SK-N-SH treated with all-trans-retinoic acid at 6 μM for 48 hours (cell line): ENCODE measurements around the gene SLC6A14.

Source experiments
- ARNTL ChIP-seq: fragments of 450-650 bp; formaldehyde crosslinking; IDR thresholded peaks from 2 replicates; pipeline ENCODE4 v1.5.0; 2020; ENCODE audit warnings: low read depth, mild to moderate bottlenecking, moderate library complexity, borderline replicate concordance
- BACH2 ChIP-seq: fragments of 250-450 bp; sonication (Bioruptor Pico); IDR thresholded peaks from 2 replicates; pipeline ENCODE4 v1.9.0; 2021; ENCODE audit warnings: mild to moderate bottlenecking, borderline replicate concordance
- CSDC2 ChIP-seq: fragments of 250-450 bp; sonication (Bioruptor Pico); IDR thresholded peaks from 2 replicates; pipeline ENCODE4 v1.5.0; 2020; ENCODE audit warnings: mild to moderate bottlenecking, moderate library complexity
- ESRRG ChIP-seq: fragments of 250-450 bp; sonication (Bioruptor Pico); IDR thresholded peaks from 2 replicates; pipeline ENCODE4 v1.6.1; 2021; ENCODE audit warnings: mild to moderate bottlenecking
- OSR1 ChIP-seq: fragments of 250-450 bp; sonication (Bioruptor Pico); IDR thresholded peaks from 2 replicates; pipeline ENCODE4 v1.8.0; 2022; ENCODE audit warnings: moderate library complexity, mild to moderate bottlenecking, inconsistent platforms
- PPARA ChIP-seq: fragments of 250-450 bp; sonication (Bioruptor Pico); IDR thresholded peaks from 2 replicates; pipeline ENCODE4 v1.5.0; 2020; ENCODE audit warnings: mild to moderate bottlenecking, borderline replicate concordance
- RARB ChIP-seq: fragments of 250-450 bp; sonication (Bioruptor Pico); IDR thresholded peaks from 2 replicates; pipeline ENCODE4 v1.8.0; 2021; ENCODE audit warnings: mild to moderate bottlenecking, moderate library complexity
- TOX ChIP-seq: fragments of 250-450 bp; sonication (Bioruptor Pico); IDR thresholded peaks from 2 replicates; pipeline ENCODE4 v1.8.0; 2021; ENCODE audit warnings: mild to moderate bottlenecking, moderate library complexity, borderline replicate concordance
- ZC3H10 ChIP-seq: fragments of 250-450 bp; sonication (Bioruptor Pico); IDR thresholded peaks from 2 replicates; pipeline ENCODE4 v1.5.1; 2021; ENCODE audit warnings: mild to moderate bottlenecking, moderate library complexity
- ZFP3 ChIP-seq: fragments of 250-450 bp; sonication (Bioruptor Pico); IDR thresholded peaks from 2 replicates; pipeline ENCODE4 v1.5.0; 2020; ENCODE audit warnings: mild to moderate bottlenecking, moderate library complexity
- TF ChIP-seq, protein P1 (sequence below): fragments of 250-450 bp; sonication (Bioruptor Pico); IDR thresholded peaks from 2 replicates; pipeline ENCODE4 v1.8.0; 2021; ENCODE audit warnings: low read depth, mild to moderate bottlenecking, moderate library complexity, borderline replicate concordance
- TF ChIP-seq, protein P2 (sequence below): fragments of 250-450 bp; sonication (Bioruptor Pico); IDR thresholded peaks from 2 replicates; pipeline ENCODE4 v1.8.0; 2020; ENCODE audit warnings: mild to moderate bottlenecking, moderate library complexity, borderline replicate concordance

DNA sequence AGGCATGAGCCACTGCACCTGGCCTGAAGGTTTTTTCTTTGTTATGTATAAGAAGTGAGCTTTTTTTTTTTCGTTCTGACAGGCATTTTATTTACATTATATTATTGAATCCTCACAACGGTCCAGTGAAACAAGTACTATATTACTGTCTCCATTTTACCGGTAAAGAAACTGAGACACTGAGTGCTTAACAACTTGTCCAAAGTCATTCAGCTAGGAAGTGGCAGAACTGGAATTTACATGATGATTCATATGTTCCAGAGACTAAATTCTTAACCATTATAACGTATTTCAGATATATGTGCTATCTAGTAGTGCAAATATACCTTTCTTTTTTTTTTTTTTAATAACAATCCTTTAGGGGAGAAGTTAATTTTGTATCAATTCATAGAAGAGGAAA, 18.4 kb upstream of the SLC6A14 start:
- TF ChIP-seq ZC3H10 (CRISPR knock-in tag) (no peak), TOX (CRISPR knock-in tag) (no peak), ESRRG (CRISPR knock-in tag) (no peak), RARB (CRISPR knock-in tag) (no peak), ARNTL (CRISPR knock-in tag) (no peak), ZFP3 (CRISPR knock-in tag) (no peak), BACH2 (CRISPR knock-in tag) (no peak), PPARA (CRISPR knock-in tag) (no peak), OSR1 (CRISPR knock-in tag) (no peak), CSDC2 (CRISPR knock-in tag) (no peak)
- TF ChIP-seq, protein P1, sequence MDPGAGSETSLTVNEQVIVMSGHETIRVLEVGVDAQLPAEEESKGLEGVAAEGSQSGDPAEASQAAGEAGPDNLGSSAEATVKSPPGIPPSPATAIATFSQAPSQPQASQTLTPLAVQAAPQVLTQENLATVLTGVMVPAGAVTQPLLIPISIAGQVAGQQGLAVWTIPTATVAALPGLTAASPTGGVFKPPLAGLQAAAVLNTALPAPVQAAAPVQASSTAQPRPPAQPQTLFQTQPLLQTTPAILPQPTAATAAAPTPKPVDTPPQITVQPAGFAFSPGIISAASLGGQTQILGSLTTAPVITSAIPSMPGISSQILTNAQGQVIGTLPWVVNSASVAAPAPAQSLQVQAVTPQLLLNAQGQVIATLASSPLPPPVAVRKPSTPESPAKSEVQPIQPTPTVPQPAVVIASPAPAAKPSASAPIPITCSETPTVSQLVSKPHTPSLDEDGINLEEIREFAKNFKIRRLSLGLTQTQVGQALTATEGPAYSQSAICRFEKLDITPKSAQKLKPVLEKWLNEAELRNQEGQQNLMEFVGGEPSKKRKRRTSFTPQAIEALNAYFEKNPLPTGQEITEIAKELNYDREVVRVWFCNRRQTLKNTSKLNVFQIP (CRISPR knock-in tag) = no peak
- TF ChIP-seq, protein P2, sequence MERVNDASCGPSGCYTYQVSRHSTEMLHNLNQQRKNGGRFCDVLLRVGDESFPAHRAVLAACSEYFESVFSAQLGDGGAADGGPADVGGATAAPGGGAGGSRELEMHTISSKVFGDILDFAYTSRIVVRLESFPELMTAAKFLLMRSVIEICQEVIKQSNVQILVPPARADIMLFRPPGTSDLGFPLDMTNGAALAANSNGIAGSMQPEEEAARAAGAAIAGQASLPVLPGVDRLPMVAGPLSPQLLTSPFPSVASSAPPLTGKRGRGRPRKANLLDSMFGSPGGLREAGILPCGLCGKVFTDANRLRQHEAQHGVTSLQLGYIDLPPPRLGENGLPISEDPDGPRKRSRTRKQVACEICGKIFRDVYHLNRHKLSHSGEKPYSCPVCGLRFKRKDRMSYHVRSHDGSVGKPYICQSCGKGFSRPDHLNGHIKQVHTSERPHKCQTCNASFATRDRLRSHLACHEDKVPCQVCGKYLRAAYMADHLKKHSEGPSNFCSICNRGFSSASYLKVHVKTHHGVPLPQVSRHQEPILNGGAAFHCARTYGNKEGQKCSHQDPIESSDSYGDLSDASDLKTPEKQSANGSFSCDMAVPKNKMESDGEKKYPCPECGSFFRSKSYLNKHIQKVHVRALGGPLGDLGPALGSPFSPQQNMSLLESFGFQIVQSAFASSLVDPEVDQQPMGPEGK = no peak
